ENCODE measurements around the gene PLCD3. TPM values are rescaled to one million over a fixed set of nuclear protein-coding genes. Genes with fewer than 3 reads are reported as not detected.

Gene PLCD3
- total and polyA plus RNA-seq, 2 donors (not counting 1 experiment from before 2014, with no cell fraction given), result 32.8 to 59.8 TPM

DNA sequence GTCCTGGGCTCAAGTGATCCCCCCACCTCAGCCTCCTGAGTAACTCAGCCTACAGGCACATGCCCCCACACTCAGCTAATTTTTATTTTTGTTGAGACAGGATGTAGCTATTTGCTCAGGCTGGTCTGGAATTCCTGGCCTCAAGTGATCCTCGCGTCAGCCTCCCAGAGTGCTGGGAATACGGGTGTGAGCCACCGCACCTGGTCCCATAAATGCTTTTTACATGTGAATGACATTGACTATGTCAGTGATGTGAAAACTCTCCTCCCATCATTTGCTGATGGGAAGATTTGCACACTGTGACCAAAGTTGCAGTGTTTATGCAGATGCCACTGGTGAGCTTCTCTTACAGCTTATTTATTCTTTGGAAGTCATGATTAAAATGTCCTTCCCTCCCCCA, 15.0 kb downstream of the PLCD3 start:
- H3K9me3 ChIP-seq (ENCODE audit: control insufficient read depth, insufficient read depth, low read depth, low read length), result no peaks in the 10 kb centered on the region
- H3K79me2 ChIP-seq (ENCODE audit: control insufficient read depth, insufficient read depth, low read length), result no peaks in the 10 kb centered on the region
- H3K4me2 ChIP-seq (ENCODE audit: extremely low read depth, insufficient read depth, low read length), result no peak overlapping the region
- H3K4me3 ChIP-seq (replicated peaks in 1 of 4; ENCODE audit: control extremely low read depth in 1 of 4, insufficient read depth in 1 of 4, low read depth in 3 of 4, low read length in 4 of 4), result no peak overlapping the region
- H3K27me3 ChIP-seq (ENCODE audit: control insufficient read depth, insufficient read depth, low read length), result no peaks in the 10 kb centered on the region
- peaks cover 15% of the 10 kb centered on the region for H3K36me3 ChIP-seq (ENCODE audit: control insufficient read depth, insufficient read depth, low read length)
- no peak for TF ChIP-seq EZH2 (IDR thresholded peaks at IDR 0.05; ENCODE audit: low read length, missing control alignments)
- TF ChIP-seq, protein P1, sequence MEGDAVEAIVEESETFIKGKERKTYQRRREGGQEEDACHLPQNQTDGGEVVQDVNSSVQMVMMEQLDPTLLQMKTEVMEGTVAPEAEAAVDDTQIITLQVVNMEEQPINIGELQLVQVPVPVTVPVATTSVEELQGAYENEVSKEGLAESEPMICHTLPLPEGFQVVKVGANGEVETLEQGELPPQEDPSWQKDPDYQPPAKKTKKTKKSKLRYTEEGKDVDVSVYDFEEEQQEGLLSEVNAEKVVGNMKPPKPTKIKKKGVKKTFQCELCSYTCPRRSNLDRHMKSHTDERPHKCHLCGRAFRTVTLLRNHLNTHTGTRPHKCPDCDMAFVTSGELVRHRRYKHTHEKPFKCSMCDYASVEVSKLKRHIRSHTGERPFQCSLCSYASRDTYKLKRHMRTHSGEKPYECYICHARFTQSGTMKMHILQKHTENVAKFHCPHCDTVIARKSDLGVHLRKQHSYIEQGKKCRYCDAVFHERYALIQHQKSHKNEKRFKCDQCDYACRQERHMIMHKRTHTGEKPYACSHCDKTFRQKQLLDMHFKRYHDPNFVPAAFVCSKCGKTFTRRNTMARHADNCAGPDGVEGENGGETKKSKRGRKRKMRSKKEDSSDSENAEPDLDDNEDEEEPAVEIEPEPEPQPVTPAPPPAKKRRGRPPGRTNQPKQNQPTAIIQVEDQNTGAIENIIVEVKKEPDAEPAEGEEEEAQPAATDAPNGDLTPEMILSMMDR (conservative IDR thresholded peaks at IDR 0.05 in 1 of 2, IDR thresholded peaks at IDR 0.05 in 1 of 2; ENCODE audit: low read depth in 1 of 2, low read length in 2 of 2), result no peak
- H2AFZ ChIP-seq (ENCODE audit: low read length), result no peak overlapping the region
- no peak overlapping the region for H3K9ac ChIP-seq (ENCODE audit: insufficient read depth, low read length)
- DNase-seq (ENCODE audit: low read depth in 2 of 2), result no peak
- no peaks in the 10 kb centered on the region for H3K4me1 ChIP-seq (ENCODE audit: control insufficient read depth, extremely low read depth, insufficient read depth, low read length)
- H3K27ac ChIP-seq (ENCODE audit: insufficient read depth, low read length), result no peak overlapping the region
- no peaks in the 10 kb centered on the region for H4K20me1 ChIP-seq (ENCODE audit: control insufficient read depth, extremely low read depth, insufficient read depth, low read length)

DNA sequence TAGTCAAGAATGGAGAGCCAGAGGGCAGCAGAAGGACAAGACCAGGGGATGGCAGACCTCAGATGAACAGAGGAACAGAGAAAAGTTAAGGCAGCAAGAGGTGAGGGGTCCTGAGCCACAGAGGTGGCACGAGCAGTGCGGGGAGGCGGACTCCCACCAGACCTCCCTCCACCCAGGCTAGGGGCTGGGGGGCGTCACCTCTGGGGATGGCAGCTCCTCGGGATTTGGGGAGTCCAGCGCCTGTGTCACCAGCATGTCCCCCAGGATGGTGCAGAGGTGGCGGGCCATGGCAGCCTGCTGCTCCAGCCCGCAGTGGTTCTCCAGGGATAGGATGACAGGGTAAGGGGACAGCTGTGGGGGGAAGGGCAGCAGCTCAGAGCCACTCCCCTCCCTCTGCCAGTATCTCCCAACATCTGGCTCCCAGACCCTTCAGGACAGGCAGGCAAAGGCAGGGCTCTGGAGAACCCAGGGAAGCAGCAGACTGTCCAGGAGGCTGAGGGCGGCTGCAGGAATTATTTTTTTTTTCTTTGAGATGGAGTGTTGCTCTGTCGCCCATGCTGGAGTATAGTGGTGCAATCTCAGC, 15.8 kb downstream of the PLCD3 start:
- H3K9ac ChIP-seq (ENCODE audit: insufficient read depth, low read length), result no peak overlapping the region
- no peaks in the 10 kb centered on the region for H3K4me1 ChIP-seq (ENCODE audit: control insufficient read depth, extremely low read depth, insufficient read depth, low read length)
- no peak overlapping the region for H3K4me2 ChIP-seq (ENCODE audit: extremely low read depth, insufficient read depth, low read length)
- H4K20me1 ChIP-seq (ENCODE audit: control insufficient read depth, extremely low read depth, insufficient read depth, low read length), result no peaks in the 10 kb centered on the region
- no peak overlapping the region for H2AFZ ChIP-seq (ENCODE audit: low read length)
- TF ChIP-seq, protein P1 (conservative IDR thresholded peaks at IDR 0.05 in 1 of 2, IDR thresholded peaks at IDR 0.05 in 1 of 2; ENCODE audit: low read depth in 1 of 2, low read length in 2 of 2), result no peak
- no peak for TF ChIP-seq EZH2 (IDR thresholded peaks at IDR 0.05; ENCODE audit: low read length, missing control alignments)
- DNase-seq (ENCODE audit: low read depth in 2 of 2), result no peak
- no peaks in the 10 kb centered on the region for H3K79me2 ChIP-seq (ENCODE audit: control insufficient read depth, insufficient read depth, low read length)
- H3K9me3 ChIP-seq (ENCODE audit: control insufficient read depth, insufficient read depth, low read depth, low read length), result no peaks in the 10 kb centered on the region
- H3K27me3 ChIP-seq (ENCODE audit: control insufficient read depth, insufficient read depth, low read length), result no peaks in the 10 kb centered on the region
- H3K27ac ChIP-seq (ENCODE audit: insufficient read depth, low read length), result no peak overlapping the region
- H3K4me3 ChIP-seq (replicated peaks in 1 of 4; ENCODE audit: control extremely low read depth in 1 of 4, insufficient read depth in 1 of 4, low read depth in 3 of 4, low read length in 4 of 4), result no peak overlapping the region
- H3K36me3 ChIP-seq (ENCODE audit: control insufficient read depth, insufficient read depth, low read length), result peaks cover 15% of the 10 kb centered on the region

DNA sequence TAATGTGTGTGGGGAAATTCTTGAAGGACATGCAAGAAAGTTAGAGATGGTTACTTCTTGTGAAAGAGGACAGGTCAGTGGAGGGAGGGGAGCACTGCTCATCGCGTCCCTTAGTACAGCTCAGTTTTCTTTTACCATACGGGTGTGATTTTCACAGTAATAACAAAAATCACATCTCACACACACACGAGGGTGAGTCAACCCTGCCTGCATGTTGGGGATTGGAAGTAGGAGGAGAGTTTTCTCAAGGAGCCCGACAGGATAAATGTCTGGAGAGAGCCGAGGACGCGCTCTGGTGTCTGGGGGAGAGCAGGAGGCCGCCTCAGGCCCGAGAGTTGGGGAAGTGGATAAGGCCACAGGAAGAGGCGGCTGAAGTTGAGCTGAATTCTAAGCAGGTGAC, 16.4 kb downstream of the PLCD3 start:
- H3K9ac ChIP-seq (ENCODE audit: insufficient read depth, low read length), result no peak overlapping the region
- H3K27me3 ChIP-seq (ENCODE audit: control insufficient read depth, insufficient read depth, low read length), result no peaks in the 10 kb centered on the region
- H2AFZ ChIP-seq (ENCODE audit: low read length), result no peak overlapping the region
- no peaks in the 10 kb centered on the region for H3K79me2 ChIP-seq (ENCODE audit: control insufficient read depth, insufficient read depth, low read length)
- TF ChIP-seq EZH2 (IDR thresholded peaks at IDR 0.05; ENCODE audit: low read length, missing control alignments), result no peak
- TF ChIP-seq, protein P1 (conservative IDR thresholded peaks at IDR 0.05 in 1 of 2, IDR thresholded peaks at IDR 0.05 in 1 of 2; ENCODE audit: low read depth in 1 of 2, low read length in 2 of 2), result no peak
- peaks cover 18% of the 10 kb centered on the region for H3K36me3 ChIP-seq (ENCODE audit: control insufficient read depth, insufficient read depth, low read length)
- no peak overlapping the region for H3K4me3 ChIP-seq (replicated peaks in 1 of 4; ENCODE audit: control extremely low read depth in 1 of 4, insufficient read depth in 1 of 4, low read depth in 3 of 4, low read length in 4 of 4)
- H3K27ac ChIP-seq (ENCODE audit: insufficient read depth, low read length), result no peak overlapping the region
- no peak overlapping the region for H3K4me2 ChIP-seq (ENCODE audit: extremely low read depth, insufficient read depth, low read length)
- H4K20me1 ChIP-seq (ENCODE audit: control insufficient read depth, extremely low read depth, insufficient read depth, low read length), result no peaks in the 10 kb centered on the region
- no peaks in the 10 kb centered on the region for H3K4me1 ChIP-seq (ENCODE audit: control insufficient read depth, extremely low read depth, insufficient read depth, low read length)
- DNase-seq (ENCODE audit: low read depth in 2 of 2), result peak in 1 of 2 donors; percentile 58
- no peaks in the 10 kb centered on the region for H3K9me3 ChIP-seq (ENCODE audit: control insufficient read depth, insufficient read depth, low read depth, low read length)
